ENCODE data around the gene HOPX.
"Not testable (repeated sequence)": the region's sequence is repeated elsewhere in the genome, so short reads cannot be mapped to it uniquely, and the experiment has no call there.

The HOPX gene

DNA sequence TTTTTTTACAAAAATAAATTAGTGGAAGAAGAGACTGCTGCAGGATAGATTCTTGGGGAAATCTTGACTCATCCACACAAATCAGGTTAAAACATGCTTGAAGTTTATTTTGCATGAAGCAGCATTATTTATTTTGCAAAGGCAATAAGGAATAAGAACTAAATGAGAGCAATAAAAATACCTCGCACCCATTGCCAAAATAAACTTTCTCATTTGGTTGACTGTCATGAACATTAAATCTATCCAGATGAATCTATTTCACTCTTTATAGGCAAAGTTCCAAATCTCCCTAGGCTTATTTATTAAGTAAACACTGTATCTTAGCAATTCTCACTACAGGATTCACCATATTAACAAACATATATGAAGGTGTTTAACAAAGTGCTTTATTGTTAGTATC is 58.9 kb downstream of the HOPX start:
- DNase-seq = no peak

DNA sequence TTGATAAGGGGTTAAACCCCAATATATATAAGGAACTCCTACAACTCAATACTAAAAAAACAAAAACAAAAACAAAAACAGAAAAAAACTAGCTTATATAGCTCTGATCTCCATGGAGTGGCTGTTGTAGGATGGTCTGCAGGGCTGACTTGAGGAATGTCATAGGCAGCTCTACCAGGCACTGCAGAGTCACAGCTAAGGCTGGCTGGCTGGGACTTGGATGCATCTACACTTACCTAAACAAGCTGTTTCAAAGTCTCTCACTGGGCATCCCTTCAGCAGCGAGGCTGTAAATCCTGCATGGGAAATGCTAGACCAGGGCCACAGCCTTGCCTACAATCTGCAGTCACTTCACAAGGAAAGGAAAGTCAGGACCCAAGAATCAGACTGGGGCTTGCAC is 61.3 kb downstream of the HOPX start:
- no peak for DNase-seq

- DNase-seq = no peak
These were observed 61.9 kb downstream of the HOPX start for GRCh38 chr4:56619160-56619559.

DNA sequence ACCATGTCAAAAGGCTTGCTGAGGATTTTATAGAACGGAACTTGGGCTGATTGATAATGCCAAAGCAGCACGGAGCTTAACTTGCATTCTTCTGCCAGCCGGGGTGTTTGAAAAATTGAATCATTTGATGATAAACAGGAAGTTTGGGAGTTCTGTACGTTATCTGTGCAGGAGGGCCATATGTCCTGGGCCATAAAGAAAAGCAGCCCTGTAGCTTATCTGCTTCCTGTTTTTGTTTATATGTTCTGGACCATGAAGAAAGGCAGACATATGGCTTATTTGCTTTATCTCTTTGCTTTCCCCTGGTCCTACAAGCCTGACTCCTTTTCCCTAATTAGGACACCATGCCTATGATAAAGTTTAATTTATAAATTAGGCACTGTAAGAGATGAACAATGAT is 62.4 kb downstream of the HOPX start:
- DNase-seq = no peak

- DNase-seq = no peak
These were observed 67.8 kb downstream of the HOPX start for GRCh38 chr4:56613101-56613862.

GRCh38 chr4:56612282-56612681 is 68.8 kb downstream of the HOPX start:
- no peak for DNase-seq

- no peak for DNase-seq
These were observed 69.6 kb downstream of the HOPX start for GRCh38 chr4:56611501-56611900.

DNA sequence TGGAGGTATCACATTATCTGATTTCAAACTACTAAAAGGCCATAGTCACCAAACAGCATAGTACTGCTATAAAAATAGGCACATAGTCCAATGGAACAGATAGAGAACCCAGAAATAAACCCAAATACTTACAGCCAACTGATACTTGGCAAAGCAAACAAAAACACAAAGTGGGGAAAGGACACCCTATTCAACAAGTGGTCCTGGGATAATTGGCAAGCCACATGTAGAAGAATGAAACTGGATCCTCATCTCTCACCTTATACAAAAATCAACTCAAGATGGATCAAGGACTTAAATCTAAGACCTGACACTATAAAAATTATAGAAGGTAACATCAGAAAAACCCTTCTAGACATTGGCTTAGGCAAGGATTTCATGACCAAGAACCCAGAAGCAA is 70.9 kb downstream of the HOPX start:
- not testable (repeated sequence) for DNase-seq

- no peak for DNase-seq
These were observed 73.2 kb downstream of the HOPX start for GRCh38 chr4:56607926-56608325.

DNA sequence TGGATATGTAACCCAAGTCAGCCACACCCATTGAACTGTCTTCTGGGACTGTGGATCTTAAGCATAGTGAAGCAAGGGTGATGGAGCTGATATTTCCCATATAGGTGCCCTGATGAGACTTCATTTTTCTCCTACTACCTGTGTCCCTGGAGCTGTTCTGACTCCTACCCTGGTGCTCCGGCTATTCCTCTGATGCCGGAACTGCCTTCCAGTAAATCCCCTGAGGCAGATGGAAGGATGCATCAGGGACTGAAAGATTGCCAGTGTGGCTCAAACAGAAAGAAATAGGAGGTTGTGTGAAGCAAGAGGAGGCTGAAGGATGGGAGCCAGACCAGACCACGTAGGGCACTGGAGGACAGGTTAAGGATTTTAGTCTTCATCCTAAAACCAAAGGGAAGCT is 74.7 kb downstream of the HOPX start:
- DNase-seq = no peak

GRCh38 chr4:56605464-56605863 is 75.6 kb downstream of the HOPX start:
- not testable (repeated sequence) for DNase-seq

DNA sequence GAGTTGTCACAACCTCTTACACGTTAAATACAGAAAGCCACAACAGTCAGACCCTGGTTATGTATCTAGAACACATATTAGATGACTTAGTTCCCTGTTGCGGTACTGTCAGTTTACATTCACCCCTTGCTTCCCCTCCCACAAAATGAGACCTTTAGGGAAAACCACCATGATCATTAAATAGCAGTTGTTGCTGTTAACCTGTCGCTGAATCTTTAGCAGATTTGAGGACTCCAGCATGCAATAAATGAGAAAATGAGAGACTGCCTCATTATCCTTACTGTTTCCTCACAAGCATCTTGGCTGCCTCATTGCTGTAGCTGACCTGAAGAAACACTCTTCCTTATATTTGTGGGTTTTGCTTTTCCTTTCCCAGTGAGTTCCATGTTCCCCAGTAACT is 77.8 kb downstream of the HOPX start:
- no peak for DNase-seq

Data from CD4-positive, alpha-beta T cell treated with Interleukin-1 beta for 1 hour (primary cell).